ENCODE measurements around the gene LLGL2.
A peak's percentile ranks its signal among the peaks of the same experiment; 100 is the strongest.

The LLGL2 gene

GRCh38 chr17:75485688-75486087 lies 39.8 kb upstream of the LLGL2 start:
- Histone ChIP-seq H3K27me3 (ENCODE audit: low read depth, low read length) (no peaks in the 10 kb centered on the region), H3K36me3 (ENCODE audit: control insufficient read depth in 1 of 2, insufficient read depth in 2 of 2, low read length in 2 of 2) (peaks cover 0 to 9% of the 10 kb centered on the region in 2 donors), H3K4me3 (ENCODE audit: low read depth in 1 of 2, low read length in 2 of 2) (no peak overlapping the region), H3K9me3 (ENCODE audit: control insufficient read depth in 1 of 2, low read length in 2 of 2) (no peaks in the 10 kb centered on the region), H3K27ac (ENCODE audit: low read length) (no peak overlapping the region), H3K4me1 (ENCODE audit: control insufficient read depth in 1 of 2, insufficient read depth in 2 of 2, low read length in 2 of 2) (peaks cover 11 to 25% of the 10 kb centered on the region in 2 donors)

- Histone ChIP-seq H3K4me1 (ENCODE audit: control insufficient read depth in 1 of 2, insufficient read depth in 2 of 2, low read length in 2 of 2) (peaks cover 11 to 25% of the 10 kb centered on the region in 2 donors), H3K27ac (ENCODE audit: low read length) (no peak overlapping the region), H3K36me3 (ENCODE audit: control insufficient read depth in 1 of 2, insufficient read depth in 2 of 2, low read length in 2 of 2) (peaks cover 0 to 13% of the 10 kb centered on the region in 2 donors), H3K27me3 (ENCODE audit: low read depth, low read length) (no peaks in the 10 kb centered on the region), H3K9me3 (ENCODE audit: control insufficient read depth in 1 of 2, low read length in 2 of 2) (no peaks in the 10 kb centered on the region), H3K4me3 (ENCODE audit: low read depth in 1 of 2, low read length in 2 of 2) (no peak overlapping the region)
These were observed 39.3 kb upstream of the LLGL2 start for GRCh38 chr17:75486151-75486550.

GRCh38 chr17:75486951-75487350 lies 38.5 kb upstream of the LLGL2 start:
- Histone ChIP-seq H3K9me3 (ENCODE audit: control insufficient read depth in 1 of 2, low read length in 2 of 2) (no peaks in the 10 kb centered on the region), H3K4me1 (ENCODE audit: control insufficient read depth in 1 of 2, insufficient read depth in 2 of 2, low read length in 2 of 2) (peaks cover 11 to 25% of the 10 kb centered on the region in 2 donors), H3K27ac (ENCODE audit: low read length) (peak overlapping the region; percentile 67), H3K4me3 (ENCODE audit: low read depth in 1 of 2, low read length in 2 of 2) (no peak overlapping the region), H3K27me3 (ENCODE audit: low read depth, low read length) (no peaks in the 10 kb centered on the region), H3K36me3 (ENCODE audit: control insufficient read depth in 1 of 2, insufficient read depth in 2 of 2, low read length in 2 of 2) (peaks cover 7 to 21% of the 10 kb centered on the region in 2 donors)

GRCh38 chr17:75487351-75488070 lies 38.0 kb upstream of the LLGL2 start:
- peaks cover 11 to 25% of the 10 kb centered on the region in 2 donors for H3K4me1 ChIP-seq (ENCODE audit: control insufficient read depth in 1 of 2, insufficient read depth in 2 of 2, low read length in 2 of 2)

GRCh38 chr17:75488693-75489510 lies 36.6 kb upstream of the LLGL2 start:
- Histone ChIP-seq H3K27me3 (ENCODE audit: low read depth, low read length) (no peaks in the 10 kb centered on the region), H3K9me3 (ENCODE audit: control insufficient read depth in 1 of 2, low read length in 2 of 2) (no peaks in the 10 kb centered on the region), H3K4me3 (ENCODE audit: low read depth in 1 of 2, low read length in 2 of 2) (no peak overlapping the region), H3K4me1 (ENCODE audit: control insufficient read depth in 1 of 2, insufficient read depth in 2 of 2, low read length in 2 of 2) (peaks cover 11 to 25% of the 10 kb centered on the region in 2 donors), H3K27ac (ENCODE audit: low read length) (no peak overlapping the region), H3K36me3 (ENCODE audit: control insufficient read depth in 1 of 2, insufficient read depth in 2 of 2, low read length in 2 of 2) (peaks cover 16 to 41% of the 10 kb centered on the region in 2 donors)

More at GRCh38 chr17:75487351-75488070, 38.0 kb upstream of the LLGL2 start:
- H3K27me3 ChIP-seq (ENCODE audit: low read depth, low read length) = no peaks in the 10 kb centered on the region
- H3K9me3 ChIP-seq (ENCODE audit: control insufficient read depth in 1 of 2, low read length in 2 of 2) = no peaks in the 10 kb centered on the region
- peaks cover 9 to 27% of the 10 kb centered on the region in 2 donors for H3K36me3 ChIP-seq (ENCODE audit: control insufficient read depth in 1 of 2, insufficient read depth in 2 of 2, low read length in 2 of 2)
- peak overlapping the region; percentile 67 for H3K27ac ChIP-seq (ENCODE audit: low read length)
- H3K4me3 ChIP-seq (ENCODE audit: low read depth in 1 of 2, low read length in 2 of 2) = peak overlapping the region in 1 of 2 donors; percentile 11

- peaks cover 22 to 47% of the 10 kb centered on the region in 2 donors for H3K36me3 ChIP-seq (ENCODE audit: control insufficient read depth in 1 of 2, insufficient read depth in 2 of 2, low read length in 2 of 2)
- H3K27ac ChIP-seq (ENCODE audit: low read length) = no peak overlapping the region
- H3K4me3 ChIP-seq (ENCODE audit: low read depth in 1 of 2, low read length in 2 of 2) = no peak overlapping the region
- H3K27me3 ChIP-seq (ENCODE audit: low read depth, low read length) = no peaks in the 10 kb centered on the region
- H3K9me3 ChIP-seq (ENCODE audit: control insufficient read depth in 1 of 2, low read length in 2 of 2) = no peaks in the 10 kb centered on the region
- peaks cover 11 to 25% of the 10 kb centered on the region in 2 donors for H3K4me1 ChIP-seq (ENCODE audit: control insufficient read depth in 1 of 2, insufficient read depth in 2 of 2, low read length in 2 of 2)
These were observed 36.0 kb upstream of the LLGL2 start for GRCh38 chr17:75489511-75489955.

- H3K4me3 ChIP-seq (ENCODE audit: low read depth in 1 of 2, low read length in 2 of 2) = no peak overlapping the region
- peaks cover 11 to 25% of the 10 kb centered on the region in 2 donors for H3K4me1 ChIP-seq (ENCODE audit: control insufficient read depth in 1 of 2, insufficient read depth in 2 of 2, low read length in 2 of 2)
- H3K27me3 ChIP-seq (ENCODE audit: low read depth, low read length) = no peaks in the 10 kb centered on the region
- no peaks in the 10 kb centered on the region for H3K9me3 ChIP-seq (ENCODE audit: control insufficient read depth in 1 of 2, low read length in 2 of 2)
- H3K36me3 ChIP-seq (ENCODE audit: control insufficient read depth in 1 of 2, insufficient read depth in 2 of 2, low read length in 2 of 2) = peaks cover 28 to 54% of the 10 kb centered on the region in 2 donors
- H3K27ac ChIP-seq (ENCODE audit: low read length) = peak overlapping the region; percentile 8
These were observed 35.2 kb upstream of the LLGL2 start for GRCh38 chr17:75490173-75490743.

- Histone ChIP-seq H3K9me3 (ENCODE audit: control insufficient read depth in 1 of 2, low read length in 2 of 2) (no peaks in the 10 kb centered on the region), H3K36me3 (ENCODE audit: control insufficient read depth in 1 of 2, insufficient read depth in 2 of 2, low read length in 2 of 2) (peaks cover 36 to 63% of the 10 kb centered on the region in 2 donors), H3K27me3 (ENCODE audit: low read depth, low read length) (no peaks in the 10 kb centered on the region), H3K4me1 (ENCODE audit: control insufficient read depth in 1 of 2, insufficient read depth in 2 of 2, low read length in 2 of 2) (peaks cover 11 to 19% of the 10 kb centered on the region in 2 donors), H3K4me3 (ENCODE audit: low read depth in 1 of 2, low read length in 2 of 2) (no peak overlapping the region), H3K27ac (ENCODE audit: low read length) (no peak overlapping the region)
These were observed 34.4 kb upstream of the LLGL2 start for GRCh38 chr17:75490953-75491649.

GRCh38 chr17:75491680-75492079 lies 33.8 kb upstream of the LLGL2 start:
- Histone ChIP-seq H3K9me3 (ENCODE audit: control insufficient read depth in 1 of 2, low read length in 2 of 2) (no peaks in the 10 kb centered on the region), H3K4me1 (ENCODE audit: control insufficient read depth in 1 of 2, insufficient read depth in 2 of 2, low read length in 2 of 2) (peaks cover 11 to 14% of the 10 kb centered on the region in 2 donors), H3K36me3 (ENCODE audit: control insufficient read depth in 1 of 2, insufficient read depth in 2 of 2, low read length in 2 of 2) (peaks cover 39 to 69% of the 10 kb centered on the region in 2 donors), H3K27me3 (ENCODE audit: low read depth, low read length) (no peaks in the 10 kb centered on the region), H3K27ac (ENCODE audit: low read length) (no peak overlapping the region), H3K4me3 (ENCODE audit: low read depth in 1 of 2, low read length in 2 of 2) (no peak overlapping the region)

- Histone ChIP-seq H3K36me3 (ENCODE audit: control insufficient read depth in 1 of 2, insufficient read depth in 2 of 2, low read length in 2 of 2) (peaks cover 39 to 76% of the 10 kb centered on the region in 2 donors), H3K4me3 (ENCODE audit: low read depth in 1 of 2, low read length in 2 of 2) (no peak overlapping the region), H3K4me1 (ENCODE audit: control insufficient read depth in 1 of 2, insufficient read depth in 2 of 2, low read length in 2 of 2) (peaks cover 3 to 6% of the 10 kb centered on the region in 2 donors), H3K9me3 (ENCODE audit: control insufficient read depth in 1 of 2, low read length in 2 of 2) (no peaks in the 10 kb centered on the region), H3K27ac (ENCODE audit: low read length) (no peak overlapping the region), H3K27me3 (ENCODE audit: low read depth, low read length) (no peaks in the 10 kb centered on the region)
These were observed 32.8 kb upstream of the LLGL2 start for GRCh38 chr17:75492555-75493168.
